ENCODE results near the gene GRPEL2.

GRCh38 chr5:149400304-149400703 lies 55.0 kb downstream of the GRPEL2 start:
- no peak for TF ChIP-seq CTCF (IDR thresholded peaks at IDR 0.05; ENCODE audit: low read depth, low read length)
- no peak for TF ChIP-seq EZH2phosphoT487 (IDR thresholded peaks at IDR 0.05; ENCODE audit: low read depth)

Measured in OCI-LY3 (cell line).